HG02970 (cell line): ENCODE results near the gene BMP2.

Experiments used
- ATAC-seq: cut with Tn5 transposase; IDR thresholded peaks from one replicate; pipeline ENCODE4 v1.9.1; 2021; ENCODE audit warnings: mild to moderate bottlenecking, moderate library complexity, moderate number of reproducible peaks; ENCODE audit not compliant: unreplicated experiment, low FRiP score

Gene BMP2

GRCh38 chr20:6828794-6829423 is 61.4 kb downstream of the BMP2 start:
- peak; percentile 86 for ATAC-seq

- no peak for ATAC-seq
Observed at GRCh38 chr20:6829510-6830116, 62.1 kb downstream of the BMP2 start.
